Fibroblast of skin of left biceps (primary cell): ENCODE measurements around the gene B4GALNT3.

Experiments
- DNase-seq, 2 experiments: peaks; one replicate each; pipeline ENCODE4 v3.0.0-alpha.2; 2013; ENCODE audit warnings: low read depth in 2 of 2

The B4GALNT3 gene

DNA sequence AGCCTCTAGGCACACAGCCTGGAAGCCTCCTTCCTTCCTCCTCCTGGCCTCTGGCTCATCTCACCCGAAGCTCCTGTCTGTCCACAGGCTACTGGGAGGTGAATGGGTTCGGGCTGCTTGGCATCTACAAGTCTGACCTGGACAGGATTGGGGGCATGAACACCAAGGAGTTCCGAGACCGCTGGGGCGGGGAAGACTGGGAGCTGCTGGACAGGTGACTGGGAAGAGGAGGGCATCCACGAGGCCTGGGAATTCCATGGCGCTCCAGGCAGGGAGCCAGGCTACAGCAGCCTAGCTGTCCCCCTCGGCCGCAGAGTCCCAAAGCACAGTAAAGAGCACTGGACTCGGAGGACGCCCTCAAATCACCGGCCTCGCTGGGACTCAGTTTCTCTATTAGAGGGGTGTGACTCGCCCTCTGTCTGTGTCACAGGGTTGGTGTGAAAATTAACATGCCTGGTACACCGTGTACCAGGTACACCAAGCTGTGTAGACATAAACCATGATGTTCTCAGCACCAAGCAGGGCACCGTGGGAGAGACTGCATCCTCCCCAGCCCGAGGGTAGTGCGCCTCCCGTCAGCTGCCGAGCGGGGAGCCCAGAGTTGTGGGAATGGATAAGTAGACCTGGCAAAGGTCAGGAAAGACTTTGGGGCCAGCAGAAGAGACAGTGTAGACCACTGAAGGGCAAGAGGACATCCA lies 99.6 kb downstream of the B4GALNT3 start:
- no peak for DNase-seq

DNA sequence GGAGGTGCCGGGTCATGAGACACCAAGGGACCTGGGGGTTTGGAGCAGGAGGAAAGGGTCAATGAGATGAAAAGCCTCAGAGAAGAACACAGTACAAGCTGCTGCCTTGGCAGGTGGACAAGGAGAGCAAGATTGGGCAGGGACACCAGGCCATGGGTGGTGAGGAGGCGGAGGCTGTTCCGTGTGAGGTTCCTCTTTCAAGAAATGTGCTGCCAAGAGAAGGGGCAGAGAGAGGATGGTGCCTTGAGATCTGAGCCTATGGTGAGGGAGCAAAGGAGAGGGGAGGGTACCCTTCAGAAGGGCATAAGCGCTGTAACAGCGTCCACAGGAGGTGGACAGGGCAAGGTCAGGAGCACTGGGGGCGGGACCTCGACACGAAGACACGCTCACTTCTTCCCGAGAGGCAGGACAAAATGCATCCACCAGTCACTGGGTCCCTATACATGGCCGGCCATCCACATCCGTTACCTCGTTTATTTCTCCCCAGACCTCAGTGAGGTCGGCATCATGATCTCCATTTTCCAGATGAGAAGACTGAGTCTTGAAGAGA lies 100.2 kb downstream of the B4GALNT3 start:
- DNase-seq = no peak

- DNase-seq = no peak
Observed at GRCh38 chr12:560691-561390, 101.1 kb downstream of the B4GALNT3 start.

- DNase-seq = no peak
Observed at GRCh38 chr12:561391-561705, 101.6 kb downstream of the B4GALNT3 start.

DNA sequence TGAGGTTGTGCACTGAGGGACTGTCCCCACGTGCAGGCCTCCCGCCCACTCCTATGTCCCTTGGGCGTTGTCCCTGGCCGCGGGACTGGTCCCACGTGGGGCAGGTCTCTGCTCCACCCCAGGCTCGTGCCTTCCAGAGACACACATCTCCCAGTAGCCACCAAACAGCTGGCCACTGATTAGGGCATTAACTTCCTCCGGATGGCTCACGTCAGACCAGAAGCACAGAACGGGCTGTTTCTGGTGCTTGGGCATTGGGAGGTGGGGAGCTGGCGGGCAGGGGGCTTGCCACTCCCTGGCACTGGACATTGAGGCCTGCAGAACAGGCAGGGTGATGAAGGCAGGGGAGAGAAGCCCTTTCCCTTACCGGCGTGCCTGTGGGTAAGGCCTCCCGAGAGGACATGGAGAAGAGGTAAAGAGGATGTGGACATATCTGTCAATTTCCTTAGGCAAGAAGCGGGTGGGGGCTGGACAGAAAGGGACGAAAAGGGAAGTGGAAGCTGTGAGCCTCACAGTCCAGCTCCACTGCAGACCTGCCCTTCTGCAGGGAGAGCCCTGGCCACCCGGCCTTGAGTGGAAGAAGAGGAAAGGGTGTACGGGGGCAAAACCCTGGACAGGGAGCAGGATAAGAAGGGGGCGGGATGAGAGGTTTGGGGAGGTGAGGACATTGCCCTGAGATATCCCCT lies 102.3 kb downstream of the B4GALNT3 start:
- no peak for DNase-seq

- no peak for DNase-seq
Observed at GRCh38 chr12:562634-563033, 102.9 kb downstream of the B4GALNT3 start.

DNA sequence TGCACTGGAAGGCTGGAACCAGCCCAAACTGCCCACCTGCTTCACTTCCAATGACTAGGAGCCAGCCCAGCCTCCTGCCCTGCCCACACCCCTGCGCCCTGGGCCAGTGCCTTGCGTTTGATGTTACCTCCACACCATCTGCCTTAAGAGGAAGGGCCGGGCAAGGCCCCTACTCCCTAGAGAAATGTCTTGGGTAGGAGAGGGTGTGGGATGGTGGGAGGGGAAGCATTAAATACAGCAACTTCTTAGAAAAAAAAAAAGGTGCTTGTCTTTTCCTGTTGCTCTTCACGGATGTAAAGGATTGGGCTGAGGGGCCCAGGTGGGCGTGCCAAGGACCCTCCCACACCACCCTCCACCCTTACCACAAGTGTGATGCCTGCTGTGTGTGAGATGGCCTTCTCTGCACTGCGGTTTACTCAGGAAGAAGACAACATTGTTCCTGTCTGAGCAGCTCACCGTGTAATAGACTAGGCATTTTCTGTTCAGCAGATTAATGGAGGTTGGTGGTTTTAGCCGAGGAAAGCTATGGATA lies 103.6 kb downstream of the B4GALNT3 start:
- DNase-seq = no peak

GRCh38 chr12:563787-564298 lies 104.1 kb downstream of the B4GALNT3 start:
- DNase-seq = no peak

DNA sequence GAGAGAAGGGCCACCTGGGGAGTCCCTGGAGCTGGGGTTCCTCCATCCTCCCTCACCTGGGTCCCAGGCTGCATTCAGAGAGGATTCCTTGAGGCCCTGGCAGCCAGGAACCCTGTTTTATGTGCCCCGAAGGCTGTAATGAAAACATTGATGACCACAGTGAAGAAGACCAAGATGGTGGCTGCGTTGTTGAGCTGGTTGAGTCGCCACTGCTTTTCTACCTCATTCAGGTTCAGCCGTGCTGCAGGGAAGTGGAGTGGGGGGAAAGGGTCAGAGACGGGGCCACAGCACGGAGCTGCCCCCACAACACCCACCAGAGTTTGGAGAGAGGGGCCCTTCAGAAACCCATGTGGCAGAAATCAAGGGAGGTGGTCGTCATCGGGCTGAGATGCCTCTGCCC lies 105.4 kb downstream of the B4GALNT3 start:
- no peak for DNase-seq

DNA sequence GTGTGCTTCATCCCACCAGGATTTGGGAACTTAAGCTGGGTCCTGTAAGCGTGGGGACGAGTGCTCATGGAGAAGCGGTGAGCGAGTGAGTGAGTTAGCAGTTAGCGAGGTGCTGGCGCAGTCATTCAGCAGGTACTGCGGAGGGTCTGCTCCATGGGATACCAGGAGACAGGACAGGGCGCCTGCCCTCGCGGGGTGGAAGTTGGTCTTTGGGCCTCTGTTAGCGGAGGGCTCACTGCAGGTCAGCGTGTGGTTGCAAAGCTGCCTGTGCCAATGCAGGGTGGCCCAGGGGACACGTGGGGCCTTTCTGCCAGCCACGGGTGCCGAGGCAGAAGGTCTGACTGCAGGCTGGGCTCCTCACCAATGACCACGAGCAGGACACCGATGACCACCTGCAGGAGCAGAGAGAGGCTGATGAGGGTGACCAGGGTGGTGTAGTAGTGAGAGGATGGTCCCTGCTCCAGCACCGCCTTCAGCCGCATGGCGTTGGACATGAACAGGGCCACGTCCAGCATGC lies 105.9 kb downstream of the B4GALNT3 start:
- DNase-seq = no peak

GRCh38 chr12:568486-568885 lies 108.7 kb downstream of the B4GALNT3 start:
- DNase-seq = no peak

DNA sequence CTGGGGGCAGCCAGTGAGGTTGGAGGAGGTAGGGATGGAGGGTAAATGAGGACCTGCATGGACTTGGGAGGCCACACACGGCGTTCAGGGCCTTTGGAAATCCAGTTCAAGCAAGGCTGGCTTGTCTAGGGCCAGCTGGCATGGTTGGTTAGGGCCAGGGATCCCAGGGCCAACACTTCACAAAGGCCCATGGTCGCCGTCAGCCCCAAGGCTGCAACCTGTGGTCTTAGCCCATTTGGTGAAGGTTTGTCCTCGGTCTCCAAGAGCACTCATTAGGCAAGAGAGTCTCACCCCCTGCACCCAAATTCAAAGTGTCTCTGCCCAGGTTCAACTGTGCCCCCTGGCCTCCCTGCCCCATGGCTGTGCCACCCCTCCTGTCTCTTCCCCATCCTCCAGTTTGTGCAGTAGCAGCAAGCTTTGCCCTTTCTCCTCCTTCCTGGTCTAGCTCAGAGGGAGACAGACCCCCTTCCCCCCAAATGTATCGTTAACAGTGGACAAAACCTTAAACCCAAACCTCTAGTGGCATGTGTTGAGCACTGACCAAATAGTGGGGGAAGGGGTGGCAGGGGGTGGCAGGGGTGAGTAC lies 109.4 kb downstream of the B4GALNT3 start:
- DNase-seq = no peak

GRCh38 chr12:569803-570434 lies 110.2 kb downstream of the B4GALNT3 start:
- peak; percentile 47 to 59 for DNase-seq

GRCh38 chr12:570435-570920 lies 110.7 kb downstream of the B4GALNT3 start:
- no peak for DNase-seq

DNA sequence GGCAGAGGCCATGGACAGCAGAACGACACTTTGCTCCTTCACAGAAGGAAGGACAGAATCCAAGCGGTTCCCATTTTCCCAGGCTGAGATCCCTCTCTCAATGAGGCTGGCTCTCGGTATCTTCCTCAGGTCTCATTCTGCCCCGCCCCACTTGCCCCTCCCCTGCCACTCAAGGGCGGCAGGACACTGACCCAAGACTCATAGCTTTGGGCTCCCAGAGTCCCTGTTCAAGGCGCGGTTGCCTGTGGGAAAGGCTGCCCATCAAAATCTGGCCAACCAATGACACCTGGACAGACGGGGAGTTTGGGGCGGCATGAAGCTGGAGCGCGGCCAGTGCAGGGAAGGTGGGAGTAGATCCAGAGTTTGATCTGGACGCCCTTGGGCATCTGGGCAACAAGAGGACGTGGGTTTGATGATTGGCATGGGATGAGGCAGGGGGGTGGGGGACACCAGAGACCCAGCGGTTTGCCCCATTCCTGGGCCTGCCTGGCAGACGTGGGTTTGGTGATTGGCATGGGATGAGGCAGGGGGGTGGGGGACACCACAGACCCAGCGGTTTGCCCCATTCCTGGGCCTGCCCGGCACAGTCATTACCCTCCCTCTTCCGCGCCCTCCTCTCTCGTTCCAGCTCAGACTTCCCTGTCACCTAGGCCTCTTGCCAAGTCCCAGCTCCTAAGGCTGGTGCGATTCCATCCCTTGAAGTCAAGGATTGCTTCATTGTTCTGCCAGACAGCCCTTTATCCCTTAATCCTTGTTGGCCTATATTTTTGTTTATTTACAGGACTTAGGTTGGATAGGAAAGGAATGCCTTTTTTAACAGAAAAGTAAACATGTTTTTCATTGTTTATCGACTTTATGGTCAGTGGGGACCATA lies 111.4 kb downstream of the B4GALNT3 start:
- no peak for DNase-seq

DNA sequence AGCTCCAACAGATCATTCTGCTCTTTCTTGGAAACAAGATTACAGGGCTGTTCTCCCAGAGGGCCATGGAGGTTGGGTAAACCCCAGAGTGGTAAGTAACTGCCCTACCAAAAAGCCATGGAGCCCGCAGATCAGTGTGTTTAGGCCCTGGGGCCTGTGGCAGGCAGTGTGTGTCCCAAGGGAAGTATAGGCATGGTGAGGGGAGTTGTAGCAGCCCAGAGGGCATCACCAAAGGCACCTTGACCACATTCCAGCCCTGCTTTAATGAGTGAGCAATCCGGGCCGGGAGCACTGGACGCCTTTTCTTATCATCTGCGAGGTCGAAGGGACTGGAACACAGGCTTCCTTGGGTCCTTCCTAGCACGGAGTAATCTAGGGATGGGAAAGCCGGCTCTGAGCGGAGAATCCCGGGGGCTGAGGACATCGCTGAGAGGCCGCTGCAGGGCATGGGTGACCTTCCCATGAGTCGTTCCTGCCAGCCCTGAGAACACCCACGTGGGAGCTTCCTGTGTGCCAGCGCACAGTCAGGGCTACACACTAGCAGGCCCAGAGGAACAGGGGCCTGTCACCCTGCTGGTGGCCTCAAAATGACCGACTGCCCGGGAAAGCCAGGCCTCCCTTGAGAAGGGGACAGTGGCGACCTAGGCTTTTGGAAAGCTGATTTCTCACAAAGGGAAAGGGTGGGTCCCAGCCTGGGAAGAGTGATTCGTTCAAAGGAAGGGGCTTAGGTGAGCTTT lies 112.2 kb downstream of the B4GALNT3 start:
- DNase-seq = no peak

GRCh38 chr12:572532-572899 lies 112.8 kb downstream of the B4GALNT3 start:
- no peak for DNase-seq

DNA sequence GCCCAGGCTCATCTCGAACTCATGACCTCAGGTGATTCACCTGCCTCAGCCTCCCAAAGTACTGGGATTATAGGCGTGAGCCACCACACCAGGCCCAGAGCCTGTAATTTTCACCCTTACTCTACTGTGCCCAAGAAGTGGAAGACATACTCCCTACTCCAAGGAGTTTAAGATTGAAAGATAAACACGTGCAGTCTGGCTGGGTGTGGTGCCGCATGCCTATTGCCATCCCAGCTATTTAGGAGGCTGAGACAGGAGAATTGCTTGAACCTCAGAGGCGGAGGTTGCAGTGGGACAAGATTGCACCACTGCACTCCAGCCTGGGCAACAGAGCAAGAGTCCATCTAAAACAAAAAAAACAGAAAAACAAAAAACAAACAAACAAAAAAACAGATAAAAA lies 113.5 kb downstream of the B4GALNT3 start:
- no peak for DNase-seq

DNA sequence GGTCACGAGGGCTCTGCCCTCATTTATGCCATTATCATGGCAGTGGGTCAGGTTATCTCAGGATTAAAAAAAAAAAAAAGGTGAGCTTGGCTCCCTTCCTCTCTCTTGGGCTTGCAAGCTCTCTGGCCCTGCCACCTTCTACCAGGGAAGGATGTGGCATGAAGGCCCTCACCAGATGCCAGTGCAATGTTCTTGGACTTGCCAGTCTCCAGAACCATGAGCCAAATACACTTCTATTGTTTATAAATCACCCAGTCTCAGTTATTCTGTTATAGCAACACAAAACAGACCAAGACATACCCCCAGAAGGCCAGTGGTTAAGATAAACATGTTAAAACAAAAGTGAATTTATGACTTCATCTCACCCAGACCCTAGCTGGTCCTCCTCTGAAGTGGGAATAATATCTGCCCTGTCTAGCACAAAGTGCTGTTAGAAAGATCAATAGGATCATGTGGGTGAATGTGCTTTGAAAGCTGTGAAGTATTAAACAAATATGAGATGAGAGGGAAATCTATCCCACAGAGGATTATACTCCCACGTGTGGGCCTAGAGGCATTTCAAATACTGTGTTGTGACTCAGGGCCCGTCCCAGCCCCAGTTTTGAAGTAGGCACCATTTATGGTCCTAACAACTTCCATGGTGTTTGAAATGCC lies 114.9 kb downstream of the B4GALNT3 start:
- DNase-seq = no peak
